GM19395 (cell line): Measurements from ENCODE around the gene MRPS34.
"Not testable (repeated sequence)": the region's sequence is repeated elsewhere in the genome, so short reads cannot be mapped to it uniquely, and the experiment has no call there.

ENCODE experiments used
- ATAC-seq: cut with Tn5 transposase; IDR thresholded peaks from one replicate; pipeline ENCODE4 v1.9.1; 2021; ENCODE audit warnings: mild to moderate bottlenecking, moderate library complexity; ENCODE audit not compliant: unreplicated experiment

Gene MRPS34

GRCh38 chr16:1772908-1773702, at the start of gene MRPS34:
Gene MRPS34, minus strand, starts transcription at chr16:1773134. Its CDS starts 15 bp downstream, at chr16:1773119.
- no peak for ATAC-seq

GRCh38 chr16:1821861-1822611, 49.1 kb upstream of the MRPS34 start:
- no peak for ATAC-seq

- no peak for ATAC-seq
Observed at GRCh38 chr16:1820946-1821290, 48.0 kb upstream of the MRPS34 start.

- no peak for ATAC-seq
Observed at GRCh38 chr16:1820096-1820945, 47.4 kb upstream of the MRPS34 start.

GRCh38 chr16:1819611-1820010, 46.7 kb upstream of the MRPS34 start:
- ATAC-seq: no peak

- ATAC-seq: no peak
Observed at GRCh38 chr16:1818873-1819525, 46.1 kb upstream of the MRPS34 start.

- ATAC-seq: no peak
Observed at GRCh38 chr16:1818204-1818872, 45.4 kb upstream of the MRPS34 start.

- no peak for ATAC-seq
Observed at GRCh38 chr16:1817716-1818115, 44.8 kb upstream of the MRPS34 start.

- ATAC-seq: no peak
Observed at GRCh38 chr16:1817276-1817589, 44.3 kb upstream of the MRPS34 start.

GRCh38 chr16:1816396-1817275, 43.7 kb upstream of the MRPS34 start:
- no peak for ATAC-seq

- ATAC-seq: no peak
Observed at GRCh38 chr16:1815461-1815860, 42.5 kb upstream of the MRPS34 start.

- no peak for ATAC-seq
Observed at GRCh38 chr16:1812732-1813163, 39.8 kb upstream of the MRPS34 start.

- no peak for ATAC-seq
Observed at GRCh38 chr16:1810536-1810935, 37.6 kb upstream of the MRPS34 start.

GRCh38 chr16:1810106-1810505, 37.2 kb upstream of the MRPS34 start:
- ATAC-seq: no peak

- ATAC-seq: no peak
Observed at GRCh38 chr16:1809281-1809801, 36.4 kb upstream of the MRPS34 start.

GRCh38 chr16:1808691-1809090, 35.8 kb upstream of the MRPS34 start:
- ATAC-seq: no peak

- ATAC-seq: no peak
Observed at GRCh38 chr16:1807626-1808025, 34.7 kb upstream of the MRPS34 start.

- ATAC-seq: no peak
Observed at GRCh38 chr16:1800701-1801100, 27.8 kb upstream of the MRPS34 start.

GRCh38 chr16:1799263-1799662, 26.3 kb upstream of the MRPS34 start:
- ATAC-seq: not testable (repeated sequence)
